ENCODE results near the gene LPP.

The LPP gene

GRCh38 chr3:188686324-188686723 is 532.4 kb downstream of the LPP start:
- Histone ChIP-seq H3K27ac (ENCODE audit: low read depth, low read length) (0 out of 2 replicates have a peak overlapping the region, but pooled peaks have one; percentile 1), H4K20me1 (ENCODE audit: low read depth, low read length) (no peaks in the 10 kb centered on the region), H3K4me3 (ENCODE audit: insufficient read depth, low read length, poor library complexity, severe bottlenecking) (no peak overlapping the region), H3K79me2 (ENCODE audit: insufficient read depth, low read length) (no peaks in the 10 kb centered on the region), H3K27me3 (ENCODE audit: low read length) (no peaks in the 10 kb centered on the region), H3K9me3 (ENCODE audit: insufficient read depth, low read length) (no peaks in the 10 kb centered on the region), H2AFZ (ENCODE audit: low read depth, low read length, severe bottlenecking) (no peak overlapping the region), H3K36me3 (ENCODE audit: low read length) (no peaks in the 10 kb centered on the region), H3K9ac (ENCODE audit: low read length) (no peak overlapping the region), H3K9me2 (replicated peaks; ENCODE audit: insufficient read depth, low read length) (no peaks in the 10 kb centered on the region), H3K4me2 (ENCODE audit: low read depth, low read length, poor library complexity, severe bottlenecking) (peak overlapping the region; percentile 7), H3F3A (ENCODE audit: insufficient read depth) (no peaks in the 10 kb centered on the region)
- TF ChIP-seq CTCF (IDR thresholded peaks at IDR 0.05; ENCODE audit: insufficient read depth, low read length, poor library complexity, severe bottlenecking) (no peak), EZH2phosphoT487 (conservative IDR thresholded peaks at IDR 0.05; ENCODE audit: low read length) (no peak)

- no peaks in the 10 kb centered on the region for H3K36me3 ChIP-seq (ENCODE audit: low read length)
- TF ChIP-seq CTCF (IDR thresholded peaks at IDR 0.05; ENCODE audit: insufficient read depth, low read length, poor library complexity, severe bottlenecking): no peak
- no peak overlapping the region for H3K4me3 ChIP-seq (ENCODE audit: insufficient read depth, low read length, poor library complexity, severe bottlenecking)
- H3K27ac ChIP-seq (ENCODE audit: low read depth, low read length): no peak overlapping the region
- peaks cover under 1% of the 10 kb centered on the region; the same call in 1 of the 2 replicates for H3F3A ChIP-seq (ENCODE audit: insufficient read depth)
- H3K9me2 ChIP-seq (replicated peaks; ENCODE audit: insufficient read depth, low read length): no peaks in the 10 kb centered on the region
- no peak overlapping the region for H2AFZ ChIP-seq (ENCODE audit: low read depth, low read length, severe bottlenecking)
- no peaks in the 10 kb centered on the region for H4K20me1 ChIP-seq (ENCODE audit: low read depth, low read length)
- H3K9ac ChIP-seq (ENCODE audit: low read length): no peak overlapping the region
- H3K79me2 ChIP-seq (ENCODE audit: insufficient read depth, low read length): no peaks in the 10 kb centered on the region
- no peaks in the 10 kb centered on the region for H3K9me3 ChIP-seq (ENCODE audit: insufficient read depth, low read length)
- H3K27me3 ChIP-seq (ENCODE audit: low read length): no peaks in the 10 kb centered on the region
- H3K4me2 ChIP-seq (ENCODE audit: low read depth, low read length, poor library complexity, severe bottlenecking): no peak overlapping the region
Observed at GRCh38 chr3:188687389-188687788, 533.4 kb downstream of the LPP start.

GRCh38 chr3:188689101-188689574 is 535.2 kb downstream of the LPP start:
- Histone ChIP-seq H3K27me3 (ENCODE audit: low read length) (no peaks in the 10 kb centered on the region), H3K9me3 (ENCODE audit: insufficient read depth, low read length) (no peaks in the 10 kb centered on the region), H3K36me3 (ENCODE audit: low read length) (no peaks in the 10 kb centered on the region), H2AFZ (ENCODE audit: low read depth, low read length, severe bottlenecking) (no peak overlapping the region), H4K20me1 (ENCODE audit: low read depth, low read length) (no peaks in the 10 kb centered on the region), H3K4me3 (ENCODE audit: insufficient read depth, low read length, poor library complexity, severe bottlenecking) (no peak overlapping the region), H3K9me2 (replicated peaks; ENCODE audit: insufficient read depth, low read length) (no peaks in the 10 kb centered on the region), H3K4me2 (ENCODE audit: low read depth, low read length, poor library complexity, severe bottlenecking) (no peak overlapping the region), H3K79me2 (ENCODE audit: insufficient read depth, low read length) (no peaks in the 10 kb centered on the region), H3K9ac (ENCODE audit: low read length) (no peak overlapping the region), H3F3A (ENCODE audit: insufficient read depth) (peaks cover 18% of the 10 kb centered on the region), H3K27ac (ENCODE audit: low read depth, low read length) (no peak overlapping the region)
- TF ChIP-seq EZH2phosphoT487 (conservative IDR thresholded peaks at IDR 0.05; ENCODE audit: low read length) (no peak), CTCF (IDR thresholded peaks at IDR 0.05; ENCODE audit: insufficient read depth, low read length, poor library complexity, severe bottlenecking) (no peak)

Measured in SU-DHL-6 (cell line).